H1 (cell line): ENCODE results near the gene ZRANB2. TPM values are rescaled to one million over a fixed set of nuclear protein-coding genes. Genes with fewer than 3 reads are reported as not detected.

ENCODE experiments used
- CHD7 ChIP-seq: fragments of 300-600 bp; sonication (generic); IDR thresholded peaks from 2 replicates; pipeline ENCODE4 v1.7.1; 2012; ENCODE audit warnings: low read length, moderate library complexity, mild to moderate bottlenecking, inconsistent platforms; ENCODE audit not compliant: insufficient replicate concordance
- E2F6 ChIP-seq: IDR thresholded peaks from 2 replicates; pipeline ENCODE4 v1.6.1; 2012; ENCODE audit warnings: inconsistent platforms
- polyA plus RNA-seq, 7 experiments: library from polyadenylated mRNA; depleted of rRNA in 3 of 7; stranded (reverse) in 5 of 7; unstranded in 2 of 7; fragments of >200 nt in 5 of 7; fragments of 200-250 nt in 2 of 7; gene quantifications; 1 replicate in 5 of 7; 2 replicates in 1 of 7; 4 replicates in 1 of 7; pipeline versions ENCODE4 v1.2.1 to v1.2.3, GENCODE V29; 2011 to 2013; ENCODE audit warnings: missing spikeins in 2 of 7, mixed read lengths in 2 of 7
- total RNA-seq: library from RNA; stranded (reverse); fragmentation: NEBNext Ultra II Directional; extraction: Animal tissue kit (Norgen Biotek cat#: 25700); gene quantifications from 2 replicates; pipeline ENCODE4 v1.2.1, GENCODE V29; 2021

ZRANB2 gene
- total and polyA plus RNA-seq, 2 of the 8 experiments (the other 6 are each of a cell fraction or from before 2014, with no cell fraction given) = 35.8 to 103 TPM

DNA sequence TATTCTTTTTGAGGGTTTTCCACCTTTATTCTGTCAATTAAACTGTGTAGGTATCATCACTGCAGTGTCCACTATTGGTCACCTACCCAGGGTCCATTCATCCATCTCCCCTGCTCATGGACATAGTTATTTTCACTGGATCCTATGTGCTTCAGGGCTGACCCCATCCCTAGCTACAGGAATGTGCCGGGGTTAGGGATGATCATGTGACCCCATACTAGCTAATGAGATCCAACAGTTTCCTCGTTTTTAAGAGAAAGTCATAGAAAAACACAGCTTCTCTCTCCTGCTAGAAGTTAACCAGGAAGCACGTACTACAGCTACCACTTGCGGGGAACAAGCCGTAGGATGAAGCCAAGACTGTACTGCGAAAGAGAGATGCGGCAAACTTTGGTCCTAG is 52.8 kb downstream of the ZRANB2 start (continued):
- TF ChIP-seq CHD7 (no peak), E2F6 (no peak)
